Measurements from ENCODE around the gene XIRP2. TPM values are rescaled to one million over a fixed set of nuclear protein-coding genes. Genes with fewer than 3 reads are reported as not detected.

XIRP2 gene
- total and polyA plus RNA-seq, 4 donors, result under 0.01 to 0.14 (median 0.01) TPM; not detected in 1

DNA sequence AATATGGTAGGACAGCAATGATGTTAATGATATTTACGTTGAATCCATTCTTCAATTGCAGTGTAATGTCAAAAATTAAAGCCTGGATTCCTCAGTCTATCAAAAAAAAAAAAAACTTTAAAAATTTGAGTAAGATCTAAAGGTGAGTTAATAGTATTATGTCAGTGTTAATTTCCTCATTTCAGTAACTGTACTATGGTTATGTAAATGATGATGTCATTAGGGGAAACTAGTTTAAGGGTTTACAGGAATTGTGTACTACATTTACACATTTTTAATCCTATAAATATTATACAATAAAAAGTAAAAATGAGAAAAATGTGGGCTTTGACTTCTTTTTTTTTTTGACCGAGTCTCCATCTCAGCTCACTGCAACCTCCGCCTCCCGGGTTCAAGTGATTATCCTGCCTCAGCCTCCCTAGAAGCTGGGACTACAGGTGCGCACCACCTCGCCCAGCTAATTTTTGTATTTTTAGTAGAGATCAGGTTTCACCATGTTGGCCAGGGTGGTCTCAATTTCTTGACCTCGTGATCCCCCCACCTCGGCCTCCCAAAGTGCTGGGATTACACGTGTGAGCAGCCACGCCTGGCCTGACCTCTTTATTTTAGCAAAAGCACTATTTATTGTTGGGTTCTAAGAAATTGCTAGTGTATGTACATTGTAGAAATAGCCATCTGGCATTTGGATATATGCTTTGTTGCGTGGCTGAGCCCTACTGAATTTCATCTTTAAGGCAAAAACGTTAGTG lies 106.5 kb downstream of the XIRP2 start:
- WGBS, result 84% methylated on average over 12 of the region's 12 CpGs
- Histone ChIP-seq H3K27me3 (ENCODE audit: control insufficient read depth in 4 of 4, insufficient read depth in 4 of 4, low read length in 3 of 4) (no peaks in the 10 kb centered on the region), H3K9me3 (ENCODE audit: control insufficient read depth in 4 of 4, low read length in 3 of 4) (peaks cover 0 to 3% (median 0%) of the 10 kb centered on the region in 4 donors), H3K27ac (ENCODE audit: low read depth in 1 of 2, low read length in 2 of 2) (no peak overlapping the region), H3K9ac (ENCODE audit: low read depth in 1 of 2, low read length in 2 of 2) (no peak overlapping the region), H3K36me3 (ENCODE audit: control insufficient read depth in 4 of 4, insufficient read depth in 3 of 4, low read depth in 1 of 4, low read length in 3 of 4) (no peaks in the 10 kb centered on the region), H3K4me3 (ENCODE audit: low read depth in 1 of 3, low read length in 3 of 3) (no peak overlapping the region), H3K4me1 (ENCODE audit: control insufficient read depth in 4 of 4, insufficient read depth in 4 of 4, low read length in 3 of 4) (no peaks in the 10 kb centered on the region)
- DNase-seq (ENCODE audit: low spot score), result no peak
- TF ChIP-seq RAD21 (IDR thresholded peaks at IDR 0.05), result no peak
- TF ChIP-seq JUND (IDR thresholded peaks at IDR 0.05), result no peak
- TF ChIP-seq YY1 (IDR thresholded peaks at IDR 0.05), result no peak
- TF ChIP-seq NR2F2 (IDR thresholded peaks at IDR 0.05), result no peak
- no peak for TF ChIP-seq FOXA2 (IDR thresholded peaks at IDR 0.05)
- TF ChIP-seq, protein P1, sequence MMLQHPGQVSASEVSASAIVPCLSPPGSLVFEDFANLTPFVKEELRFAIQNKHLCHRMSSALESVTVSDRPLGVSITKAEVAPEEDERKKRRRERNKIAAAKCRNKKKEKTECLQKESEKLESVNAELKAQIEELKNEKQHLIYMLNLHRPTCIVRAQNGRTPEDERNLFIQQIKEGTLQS (IDR thresholded peaks at IDR 0.05), result no peak
- TF ChIP-seq HNF4A (conservative IDR thresholded peaks at IDR 0.05), result no peak
- TF ChIP-seq, protein P2, sequence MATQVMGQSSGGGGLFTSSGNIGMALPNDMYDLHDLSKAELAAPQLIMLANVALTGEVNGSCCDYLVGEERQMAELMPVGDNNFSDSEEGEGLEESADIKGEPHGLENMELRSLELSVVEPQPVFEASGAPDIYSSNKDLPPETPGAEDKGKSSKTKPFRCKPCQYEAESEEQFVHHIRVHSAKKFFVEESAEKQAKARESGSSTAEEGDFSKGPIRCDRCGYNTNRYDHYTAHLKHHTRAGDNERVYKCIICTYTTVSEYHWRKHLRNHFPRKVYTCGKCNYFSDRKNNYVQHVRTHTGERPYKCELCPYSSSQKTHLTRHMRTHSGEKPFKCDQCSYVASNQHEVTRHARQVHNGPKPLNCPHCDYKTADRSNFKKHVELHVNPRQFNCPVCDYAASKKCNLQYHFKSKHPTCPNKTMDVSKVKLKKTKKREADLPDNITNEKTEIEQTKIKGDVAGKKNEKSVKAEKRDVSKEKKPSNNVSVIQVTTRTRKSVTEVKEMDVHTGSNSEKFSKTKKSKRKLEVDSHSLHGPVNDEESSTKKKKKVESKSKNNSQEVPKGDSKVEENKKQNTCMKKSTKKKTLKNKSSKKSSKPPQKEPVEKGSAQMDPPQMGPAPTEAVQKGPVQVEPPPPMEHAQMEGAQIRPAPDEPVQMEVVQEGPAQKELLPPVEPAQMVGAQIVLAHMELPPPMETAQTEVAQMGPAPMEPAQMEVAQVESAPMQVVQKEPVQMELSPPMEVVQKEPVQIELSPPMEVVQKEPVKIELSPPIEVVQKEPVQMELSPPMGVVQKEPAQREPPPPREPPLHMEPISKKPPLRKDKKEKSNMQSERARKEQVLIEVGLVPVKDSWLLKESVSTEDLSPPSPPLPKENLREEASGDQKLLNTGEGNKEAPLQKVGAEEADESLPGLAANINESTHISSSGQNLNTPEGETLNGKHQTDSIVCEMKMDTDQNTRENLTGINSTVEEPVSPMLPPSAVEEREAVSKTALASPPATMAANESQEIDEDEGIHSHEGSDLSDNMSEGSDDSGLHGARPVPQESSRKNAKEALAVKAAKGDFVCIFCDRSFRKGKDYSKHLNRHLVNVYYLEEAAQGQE (IDR thresholded peaks at IDR 0.05), result no peak
- TF ChIP-seq SP1 (IDR thresholded peaks at IDR 0.05), result no peak
- TF ChIP-seq HNF4G (IDR thresholded peaks at IDR 0.05), result no peak
- TF ChIP-seq, protein P3, sequence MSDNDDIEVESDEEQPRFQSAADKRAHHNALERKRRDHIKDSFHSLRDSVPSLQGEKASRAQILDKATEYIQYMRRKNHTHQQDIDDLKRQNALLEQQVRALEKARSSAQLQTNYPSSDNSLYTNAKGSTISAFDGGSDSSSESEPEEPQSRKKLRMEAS (IDR thresholded peaks at IDR 0.05), result no peak
- no peak for TF ChIP-seq GABPA (IDR thresholded peaks at IDR 0.05 in 1 of 2, conservative IDR thresholded peaks at IDR 0.05 in 1 of 2)
- TF ChIP-seq, protein P4, sequence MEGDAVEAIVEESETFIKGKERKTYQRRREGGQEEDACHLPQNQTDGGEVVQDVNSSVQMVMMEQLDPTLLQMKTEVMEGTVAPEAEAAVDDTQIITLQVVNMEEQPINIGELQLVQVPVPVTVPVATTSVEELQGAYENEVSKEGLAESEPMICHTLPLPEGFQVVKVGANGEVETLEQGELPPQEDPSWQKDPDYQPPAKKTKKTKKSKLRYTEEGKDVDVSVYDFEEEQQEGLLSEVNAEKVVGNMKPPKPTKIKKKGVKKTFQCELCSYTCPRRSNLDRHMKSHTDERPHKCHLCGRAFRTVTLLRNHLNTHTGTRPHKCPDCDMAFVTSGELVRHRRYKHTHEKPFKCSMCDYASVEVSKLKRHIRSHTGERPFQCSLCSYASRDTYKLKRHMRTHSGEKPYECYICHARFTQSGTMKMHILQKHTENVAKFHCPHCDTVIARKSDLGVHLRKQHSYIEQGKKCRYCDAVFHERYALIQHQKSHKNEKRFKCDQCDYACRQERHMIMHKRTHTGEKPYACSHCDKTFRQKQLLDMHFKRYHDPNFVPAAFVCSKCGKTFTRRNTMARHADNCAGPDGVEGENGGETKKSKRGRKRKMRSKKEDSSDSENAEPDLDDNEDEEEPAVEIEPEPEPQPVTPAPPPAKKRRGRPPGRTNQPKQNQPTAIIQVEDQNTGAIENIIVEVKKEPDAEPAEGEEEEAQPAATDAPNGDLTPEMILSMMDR (IDR thresholded peaks at IDR 0.05; ENCODE audit: low read depth, low read length, missing input control), result no peak
- no peak for TF ChIP-seq RXRA (IDR thresholded peaks at IDR 0.05)

DNA sequence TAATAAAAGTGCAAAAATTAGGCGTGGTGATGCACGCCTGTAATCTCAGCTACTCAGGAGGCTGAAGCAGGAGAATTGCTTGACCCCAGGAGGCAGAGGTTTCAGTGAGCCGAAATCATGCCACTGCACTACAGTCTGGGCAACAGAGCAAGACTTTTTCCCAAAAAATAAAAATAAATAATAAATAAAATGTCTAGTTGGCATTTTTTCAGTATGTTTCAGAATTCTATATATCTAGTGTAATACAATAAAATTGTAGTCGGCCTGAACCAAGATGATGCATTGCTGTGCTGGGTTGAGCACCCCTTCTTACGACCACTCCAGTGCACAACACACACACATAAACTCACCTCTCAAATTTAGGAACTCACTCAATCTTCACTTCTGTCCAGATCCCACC lies 108.2 kb downstream of the XIRP2 start:
- H3K27me3 ChIP-seq (ENCODE audit: control insufficient read depth in 4 of 4, insufficient read depth in 4 of 4, low read length in 3 of 4), result no peaks in the 10 kb centered on the region
- no peak for DNase-seq (ENCODE audit: low spot score)
- H3K36me3 ChIP-seq (ENCODE audit: control insufficient read depth in 4 of 4, insufficient read depth in 3 of 4, low read depth in 1 of 4, low read length in 3 of 4), result no peaks in the 10 kb centered on the region
- H3K9me3 ChIP-seq (ENCODE audit: control insufficient read depth in 4 of 4, low read length in 3 of 4), result peaks cover 0 to 3% (median 0%) of the 10 kb centered on the region in 4 donors
- H3K4me1 ChIP-seq (ENCODE audit: control insufficient read depth in 4 of 4, insufficient read depth in 4 of 4, low read length in 3 of 4), result no peaks in the 10 kb centered on the region
- H3K4me3 ChIP-seq (ENCODE audit: low read depth in 1 of 3, low read length in 3 of 3), result no peak overlapping the region
- no peak overlapping the region for H3K9ac ChIP-seq (ENCODE audit: low read depth in 1 of 2, low read length in 2 of 2)
- 79% methylated on average over 5 of the region's 5 CpGs for WGBS
- H3K27ac ChIP-seq (ENCODE audit: low read depth in 1 of 2, low read length in 2 of 2), result no peak overlapping the region
- no peak for TF ChIP-seq HNF4G (IDR thresholded peaks at IDR 0.05)
- TF ChIP-seq SP1 (IDR thresholded peaks at IDR 0.05), result no peak
- TF ChIP-seq RAD21 (IDR thresholded peaks at IDR 0.05), result no peak
- TF ChIP-seq FOXA1 (IDR thresholded peaks at IDR 0.05), result no peak
- TF ChIP-seq NR2F2 (IDR thresholded peaks at IDR 0.05), result no peak
- TF ChIP-seq, protein P3 (IDR thresholded peaks at IDR 0.05), result no peak
- TF ChIP-seq, protein P1 (IDR thresholded peaks at IDR 0.05), result no peak
- no peak for TF ChIP-seq EGR1 (IDR thresholded peaks at IDR 0.05; ENCODE audit: low read depth in 2 of 2)
- no peak for TF ChIP-seq HNF4A (conservative IDR thresholded peaks at IDR 0.05)
- TF ChIP-seq RXRA (IDR thresholded peaks at IDR 0.05), result no peak
- TF ChIP-seq FOXA2 (IDR thresholded peaks at IDR 0.05), result no peak
- no peak for TF ChIP-seq TAF1 (conservative IDR thresholded peaks at IDR 0.05)
- TF ChIP-seq, protein P4 (IDR thresholded peaks at IDR 0.05; ENCODE audit: low read depth, low read length, missing input control), result no peak
- TF ChIP-seq, protein P2 (IDR thresholded peaks at IDR 0.05), result no peak
- no peak for TF ChIP-seq GABPA (IDR thresholded peaks at IDR 0.05 in 1 of 2, conservative IDR thresholded peaks at IDR 0.05 in 1 of 2)

Measured in liver (tissue), 9 donors.